Stimulated activated naive CD8-positive, alpha-beta T cell treated with anti-CD3 and anti-CD28 coated beads, Interleukin-15, amount 100 ng/mL, for 72 hours (primary cell): Measurements from ENCODE around the gene IL22RA2.
"Not testable (repeated sequence)": the region's sequence is repeated elsewhere in the genome, so short reads cannot be mapped to it uniquely, and the experiment has no call there.

Experiments
- ATAC-seq: fragments of 150-1000 bp; cut with Tn5 transposase; 2 replicates; pipeline ENCODE4 v1.10.0; 2021; ENCODE audit warnings: mild to moderate bottlenecking, moderate library complexity
- DNase-seq, 2 donors: peaks; one replicate each; pipeline ENCODE4 v3.0.0; 2021 to 2022
- H3K27ac Mint-ChIP-seq, 2 donors: one replicate each; pipeline ENCODE4 v1.8.0; 2022; ENCODE audit warnings: mild to moderate bottlenecking in 2 of 2, mixed read lengths in 2 of 2, moderate library complexity in 2 of 2
- H3K27me3 Mint-ChIP-seq: one replicate; pipeline ENCODE4 v1.8.0; 2022; ENCODE audit warnings: mixed read lengths
- H3K4me1 Mint-ChIP-seq: one replicate; pipeline ENCODE4 v1.8.0; 2022; ENCODE audit warnings: mild to moderate bottlenecking, mixed read lengths
- H3K4me3 Mint-ChIP-seq, 2 donors: one replicate each; pipeline ENCODE4 v1.8.0; 2022; ENCODE audit warnings: mild to moderate bottlenecking in 2 of 2, mixed read lengths in 2 of 2, moderate library complexity in 1 of 2
- H3K9me3 Mint-ChIP-seq, 2 donors: one replicate each; pipeline ENCODE4 v1.8.0; 2022; ENCODE audit warnings: mixed read lengths in 2 of 2

The IL22RA2 gene

DNA sequence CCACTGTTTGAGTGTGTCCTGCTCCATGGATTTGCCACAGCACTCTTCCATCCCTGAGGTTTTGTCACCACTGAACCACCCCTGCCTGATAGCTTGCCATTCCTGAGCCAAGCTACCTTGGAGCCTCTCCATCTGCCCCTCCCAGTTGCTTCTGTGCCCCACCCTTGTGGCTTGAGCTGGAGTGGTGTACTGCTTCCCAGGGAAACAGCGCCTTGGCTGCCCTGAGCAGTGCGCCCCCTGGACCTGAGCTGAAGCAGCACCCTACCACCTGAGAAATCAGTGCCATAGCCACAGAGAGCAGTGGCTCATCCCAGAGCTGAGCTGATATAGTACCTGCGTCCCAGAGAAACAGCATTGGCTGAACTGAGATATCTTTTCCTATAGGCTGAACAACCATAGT, 40.3 kb downstream of the IL22RA2 start:
- H3K27ac Mint-ChIP-seq: no peak overlapping the region
- no peaks in the 10 kb centered on the region for H3K4me1 Mint-ChIP-seq
- DNase-seq (no peak), ATAC-seq (no peak)
- peaks cover 8 to 32% of the 10 kb centered on the region in 2 donors for H3K9me3 Mint-ChIP-seq
- peaks cover 48% of the 10 kb centered on the region for H3K27me3 Mint-ChIP-seq
- no peak overlapping the region for H3K4me3 Mint-ChIP-seq

DNA sequence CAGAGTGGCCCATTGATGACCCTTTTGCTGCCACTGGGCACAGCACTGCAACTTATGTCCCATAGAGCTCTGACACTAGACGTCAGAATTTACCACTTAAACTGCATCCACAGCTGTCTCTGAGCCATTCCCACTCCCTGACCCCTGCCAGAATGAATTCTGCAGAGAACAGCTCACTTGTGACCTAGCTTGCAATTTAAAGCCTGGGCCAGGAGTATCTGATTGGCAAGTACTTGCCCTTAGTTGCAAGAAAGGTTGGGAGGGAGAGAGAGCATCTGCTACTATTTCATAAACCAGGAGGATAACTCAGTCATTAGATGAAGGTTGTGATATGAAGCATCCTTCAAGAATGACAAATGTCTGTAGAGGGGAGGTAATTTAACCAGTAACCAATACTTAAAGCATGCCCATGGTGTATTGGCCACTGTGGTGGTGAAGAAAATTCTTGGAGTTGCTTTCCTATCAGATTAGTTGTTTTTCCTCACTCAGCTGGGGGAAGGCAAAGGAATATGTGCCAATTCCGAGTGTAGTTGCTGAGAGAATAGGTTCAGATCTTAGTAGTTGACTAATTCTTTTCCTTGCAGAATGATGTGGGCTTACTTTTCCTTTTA, 46.5 kb downstream of the IL22RA2 start:
- H3K27ac Mint-ChIP-seq: no peak overlapping the region

DNA sequence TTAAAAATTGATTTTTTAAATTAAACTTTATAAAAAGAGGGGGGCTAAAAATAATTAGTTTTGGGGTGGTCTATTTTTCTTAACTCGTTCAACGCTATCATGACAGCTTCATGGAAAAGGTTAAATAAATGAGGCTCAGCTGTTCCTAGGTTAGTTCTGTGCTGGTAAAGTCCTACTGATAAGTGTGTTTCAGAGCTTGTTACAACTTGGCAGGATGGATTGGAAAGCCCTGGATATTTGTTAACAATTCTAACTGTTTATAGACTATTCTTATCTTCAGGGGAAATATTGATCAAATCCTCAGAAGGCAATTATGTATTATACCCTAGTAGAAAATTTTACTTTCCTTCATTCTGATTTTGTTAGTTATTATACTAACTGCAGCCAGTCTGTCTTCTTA, 50.4 kb downstream of the IL22RA2 start:
- no peak for ATAC-seq
- Mint-ChIP-seq H3K27me3 (peaks cover 2% of the 10 kb centered on the region), H3K4me1 (no peaks in the 10 kb centered on the region)

More for the DNA sequence above, 46.5 kb downstream of the IL22RA2 start:
- no peak overlapping the region for H3K4me3 Mint-ChIP-seq
- peaks cover 0 to 11% of the 10 kb centered on the region in 2 donors for H3K9me3 Mint-ChIP-seq
- peaks cover 27% of the 10 kb centered on the region for H3K27me3 Mint-ChIP-seq
- no peaks in the 10 kb centered on the region for H3K4me1 Mint-ChIP-seq
- ATAC-seq: no peak
- no peak for DNase-seq

DNA sequence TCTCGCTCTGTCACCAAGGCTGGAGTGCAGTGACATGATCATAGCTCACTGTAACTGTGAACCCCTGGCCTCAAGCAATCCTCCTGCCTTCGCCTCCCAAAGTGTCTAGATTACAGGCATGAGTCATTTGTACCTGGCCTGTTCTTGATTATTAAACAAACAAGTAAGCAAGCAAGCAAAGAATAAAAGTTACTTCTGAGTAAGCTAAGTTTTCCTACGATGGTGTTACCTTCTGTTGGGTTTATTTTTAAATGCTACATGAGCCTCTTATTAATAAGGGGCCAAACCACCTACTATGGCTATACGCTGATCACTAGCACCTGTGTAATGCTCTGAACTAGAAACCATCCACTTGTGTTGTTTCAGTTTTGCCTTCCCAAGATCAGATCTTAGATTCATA, 50.8 kb downstream of the IL22RA2 start:
- Mint-ChIP-seq H3K4me3 (no peak overlapping the region), H3K4me1 (no peaks in the 10 kb centered on the region), H3K9me3 (peaks cover 4% of the 10 kb centered on the region in 2 donors), H3K27me3 (no peaks in the 10 kb centered on the region), H3K27ac (no peak overlapping the region)
- ATAC-seq: no peak
- no peak for DNase-seq

More for the DNA sequence above, 50.4 kb downstream of the IL22RA2 start:
- H3K4me3 Mint-ChIP-seq: no peak overlapping the region
- H3K9me3 Mint-ChIP-seq: peaks cover under 1 to 5% of the 10 kb centered on the region in 2 donors
- no peak overlapping the region for H3K27ac Mint-ChIP-seq
- no peak for DNase-seq

DNA sequence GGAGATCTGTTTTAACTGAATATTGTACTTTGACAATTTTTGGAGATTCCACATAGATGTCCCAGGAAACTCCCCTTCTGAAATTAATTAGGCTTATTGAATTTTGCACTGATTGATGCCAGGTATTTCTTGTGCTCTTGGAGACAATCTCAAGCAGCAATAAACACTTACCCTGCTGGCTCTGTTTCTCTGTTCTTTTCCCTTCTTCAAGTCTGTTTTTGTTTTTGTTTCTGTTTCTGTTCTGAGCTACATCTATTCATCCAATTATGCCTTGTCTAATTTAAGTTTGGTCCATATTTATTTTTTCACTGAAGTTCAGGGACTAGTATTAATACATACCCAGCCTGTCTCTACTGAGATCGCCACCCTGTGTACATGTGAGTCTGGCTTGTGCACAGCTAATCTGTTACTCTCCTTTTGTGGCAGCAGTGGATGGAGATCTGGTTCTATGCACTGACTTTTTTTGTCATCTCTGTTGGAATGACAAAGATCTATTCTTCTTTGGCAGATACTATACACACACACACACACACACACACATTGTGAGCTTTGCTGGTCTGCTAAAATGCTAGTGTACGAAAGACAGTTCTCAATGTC, 51.9 kb downstream of the IL22RA2 start:
- no peak for DNase-seq
- Mint-ChIP-seq H3K27me3 (no peaks in the 10 kb centered on the region), H3K4me1 (no peaks in the 10 kb centered on the region), H3K27ac (no peak overlapping the region), H3K9me3 (peaks cover 4 to 10% of the 10 kb centered on the region in 2 donors), H3K4me3 (no peak overlapping the region)
- ATAC-seq: no peak

DNA sequence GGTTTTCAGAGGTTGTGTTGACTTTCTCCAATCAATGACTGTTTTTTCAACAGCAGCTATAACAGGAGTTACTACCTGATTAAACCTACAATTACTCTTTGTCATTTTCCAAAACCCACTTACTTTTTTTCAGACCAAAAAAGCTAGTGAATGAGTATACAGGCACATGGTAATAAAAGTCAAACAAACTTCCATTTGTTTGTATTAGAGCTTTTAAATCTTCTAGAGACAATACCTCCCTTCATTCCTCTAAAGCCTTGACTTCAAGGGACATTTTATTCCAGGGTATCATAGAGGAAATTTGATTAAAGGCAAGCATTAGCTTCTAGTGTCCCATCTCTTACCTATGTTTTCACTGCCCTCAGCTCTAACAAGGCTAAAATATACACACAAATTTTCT, 52.7 kb downstream of the IL22RA2 start:
- H3K4me3 Mint-ChIP-seq: no peak overlapping the region
- ATAC-seq: no peak
- H3K27ac Mint-ChIP-seq: no peak overlapping the region
- peaks cover 4 to 10% of the 10 kb centered on the region in 2 donors for H3K9me3 Mint-ChIP-seq
- no peak for DNase-seq
- no peaks in the 10 kb centered on the region for H3K4me1 Mint-ChIP-seq
- no peaks in the 10 kb centered on the region for H3K27me3 Mint-ChIP-seq

DNA sequence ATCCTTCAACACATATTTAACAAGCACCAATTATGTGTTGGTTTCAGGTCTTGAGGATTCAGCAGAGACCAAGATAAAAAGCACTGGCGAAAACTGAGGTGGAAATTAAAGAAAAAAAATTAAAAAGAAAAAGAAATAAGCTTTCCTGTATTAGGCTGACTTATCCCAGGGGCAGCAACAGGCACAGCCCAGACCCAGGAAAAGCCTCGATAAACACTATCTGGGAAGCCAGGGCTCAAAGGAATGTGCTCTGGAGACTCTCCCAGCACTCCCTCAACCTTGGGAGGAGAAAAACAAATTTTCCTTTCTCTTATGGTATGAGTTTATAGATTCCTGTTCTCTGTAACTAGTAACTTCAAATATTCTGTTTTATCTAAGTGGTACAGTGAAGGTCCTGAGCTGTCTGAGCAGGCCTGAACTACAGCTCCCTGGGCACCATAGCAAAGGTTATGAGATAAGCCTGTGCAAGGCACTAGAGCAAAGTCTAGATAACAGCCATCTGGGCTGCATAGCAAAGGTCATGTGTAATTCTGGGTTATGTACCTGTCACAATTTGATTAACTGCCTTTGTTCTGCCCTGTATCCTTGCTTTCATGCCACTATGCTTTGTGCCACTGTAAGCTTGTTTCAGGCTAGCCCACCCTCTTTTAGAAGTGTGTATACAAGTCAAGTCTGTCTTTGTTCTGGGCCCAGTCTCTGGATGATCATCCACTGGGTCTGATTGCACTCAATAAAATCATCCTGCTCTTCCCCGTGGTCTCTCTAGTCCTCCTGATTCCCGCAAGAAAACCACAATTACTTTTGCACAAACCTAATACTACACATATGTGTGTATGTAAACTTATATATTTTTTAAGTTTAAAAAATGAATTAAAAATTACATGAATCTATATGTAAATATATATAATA, 54.0 kb downstream of the IL22RA2 start:
- no peak overlapping the region for H3K4me3 Mint-ChIP-seq
- ATAC-seq: no peak
- no peaks in the 10 kb centered on the region for H3K27me3 Mint-ChIP-seq
- no peak overlapping the region for H3K27ac Mint-ChIP-seq
- H3K4me1 Mint-ChIP-seq: no peaks in the 10 kb centered on the region
- H3K9me3 Mint-ChIP-seq: peaks cover 4 to 10% of the 10 kb centered on the region in 2 donors
- DNase-seq: no peak

DNA sequence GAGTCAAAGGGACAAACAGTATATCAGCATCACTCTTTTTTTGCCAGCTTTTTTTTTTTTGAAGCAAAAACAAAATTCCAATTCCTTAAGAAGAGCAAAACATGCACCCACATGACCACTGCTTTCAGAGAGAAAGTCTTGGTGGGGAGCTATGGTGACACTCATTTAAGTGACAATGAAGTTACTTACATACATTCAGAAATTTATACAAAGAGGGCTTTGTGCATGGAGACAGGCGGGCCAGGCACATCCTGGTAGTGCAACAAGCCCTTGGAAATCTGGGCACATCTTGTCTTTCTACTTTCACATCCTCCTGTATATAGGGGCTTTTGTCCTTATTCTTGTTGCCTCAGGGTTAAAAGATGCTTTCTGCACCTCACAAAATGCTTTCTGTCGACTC, 55.9 kb downstream of the IL22RA2 start:
- no peaks in the 10 kb centered on the region for H3K4me1 Mint-ChIP-seq
- no peak overlapping the region for H3K4me3 Mint-ChIP-seq
- ATAC-seq: no peak
- no peak for DNase-seq
- H3K27ac Mint-ChIP-seq: no peak overlapping the region
- no peaks in the 10 kb centered on the region for H3K27me3 Mint-ChIP-seq
- H3K9me3 Mint-ChIP-seq: peaks cover 4 to 10% of the 10 kb centered on the region in 2 donors

DNA sequence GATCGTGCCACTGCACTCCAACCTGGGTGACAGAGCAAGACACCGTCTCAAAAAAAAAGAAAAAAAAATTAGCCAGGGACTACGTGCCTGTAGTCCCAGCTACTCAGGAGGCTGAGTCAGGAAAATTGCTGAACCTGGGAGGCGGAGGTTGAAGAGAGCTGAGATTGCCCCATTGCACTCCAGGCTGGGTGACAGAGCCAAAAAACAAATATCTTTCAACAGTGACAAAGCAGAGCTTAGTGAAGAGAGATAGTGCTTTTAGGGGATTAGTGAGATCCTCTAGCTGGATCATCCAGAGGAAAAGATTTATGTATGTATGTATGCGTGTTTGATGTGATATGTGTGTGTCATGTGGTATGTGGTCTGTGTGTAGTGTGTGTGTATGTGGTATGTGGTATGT, 56.6 kb downstream of the IL22RA2 start:
- Mint-ChIP-seq H3K27me3 (no peaks in the 10 kb centered on the region), H3K9me3 (peaks cover 4 to 10% of the 10 kb centered on the region in 2 donors), H3K4me1 (no peaks in the 10 kb centered on the region)

DNA sequence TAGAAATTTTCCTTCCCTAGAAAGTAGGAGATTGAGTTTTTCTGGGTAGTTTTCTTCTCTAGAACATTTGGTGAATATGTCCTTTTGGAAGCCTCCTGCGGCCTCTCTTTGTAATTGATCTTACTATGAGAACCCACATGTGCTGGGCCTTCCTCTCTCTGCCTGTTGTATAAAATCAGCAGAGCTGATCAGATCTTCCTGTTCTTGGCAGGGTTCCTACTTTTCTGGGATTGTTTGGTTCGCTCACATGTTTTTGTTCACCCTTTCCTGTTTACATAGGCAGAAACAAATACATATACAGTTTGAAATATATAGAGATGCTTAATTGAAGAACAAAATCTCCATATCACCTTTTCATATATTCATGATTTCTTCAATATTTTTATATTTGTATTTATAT, 57.8 kb downstream of the IL22RA2 start:
- Mint-ChIP-seq H3K9me3 (peaks cover 4 to 10% of the 10 kb centered on the region in 2 donors), H3K27ac (no peak overlapping the region), H3K27me3 (no peaks in the 10 kb centered on the region), H3K4me3 (no peak overlapping the region), H3K4me1 (no peaks in the 10 kb centered on the region)
- DNase-seq (no peak), ATAC-seq (no peak)

More for the DNA sequence above, 56.6 kb downstream of the IL22RA2 start:
- H3K4me3 Mint-ChIP-seq: no peak overlapping the region
- no peak overlapping the region for H3K27ac Mint-ChIP-seq
- ATAC-seq (no peak), DNase-seq (no peak)

DNA sequence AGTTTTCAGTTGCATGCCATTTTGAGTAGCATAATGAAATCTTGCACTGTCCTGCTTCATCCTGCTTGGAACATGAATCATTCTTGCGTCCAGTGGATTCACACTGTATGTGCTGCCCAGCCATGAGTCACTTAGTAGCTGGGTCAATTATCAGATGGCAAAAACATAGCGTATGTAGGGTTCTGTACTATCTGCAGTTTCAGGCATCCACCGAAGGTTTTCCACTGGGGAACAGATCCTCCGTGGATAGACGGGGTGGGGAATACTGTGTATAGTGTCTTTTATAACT, 61.4 kb downstream of the IL22RA2 start:
- Mint-ChIP-seq H3K9me3 (peaks cover 2 to 9% of the 10 kb centered on the region in 2 donors), H3K4me3 (no peak overlapping the region), H3K4me1 (no peaks in the 10 kb centered on the region), H3K27ac (no peak overlapping the region), H3K27me3 (peaks cover 8% of the 10 kb centered on the region)
- no peak for DNase-seq
- no peak for ATAC-seq

DNA sequence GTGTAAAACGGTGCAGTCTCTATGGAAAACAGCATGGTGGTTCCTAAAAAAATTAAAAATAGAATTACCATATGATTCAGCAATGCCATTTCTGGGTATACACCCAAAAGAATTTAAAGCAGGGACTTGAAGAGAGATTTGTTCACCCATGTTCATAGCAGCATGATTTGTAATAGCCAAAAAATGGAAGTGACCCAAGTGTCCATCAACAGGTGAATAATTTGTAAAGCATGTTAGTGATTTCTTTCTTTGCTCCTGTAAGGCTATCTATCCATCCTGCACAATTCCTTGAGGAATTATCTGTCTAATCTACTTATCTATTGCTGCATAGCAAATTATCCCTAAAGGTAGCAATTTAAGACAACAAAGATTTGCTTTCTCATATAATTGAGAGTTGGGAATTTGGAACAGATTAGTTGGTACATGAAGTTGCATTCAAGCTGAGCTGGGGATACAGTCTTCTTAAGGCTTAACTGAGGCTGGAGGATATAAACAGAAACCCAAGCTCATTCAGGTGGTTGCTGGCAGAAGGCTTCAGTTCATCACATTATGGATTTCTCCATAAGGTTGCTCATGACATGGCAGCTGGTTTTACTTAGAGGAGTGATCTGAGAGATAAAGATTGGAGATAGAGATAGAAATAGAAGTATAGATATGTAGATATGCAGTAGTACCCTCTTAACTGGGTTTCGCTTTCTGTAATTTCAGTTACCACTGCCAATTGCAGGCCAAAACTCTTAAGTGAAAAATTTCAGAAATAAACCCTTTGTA, 62.0 kb downstream of the IL22RA2 start:
- DNase-seq (no peak), ATAC-seq (no peak)
- no peaks in the 10 kb centered on the region for H3K4me1 Mint-ChIP-seq
- H3K9me3 Mint-ChIP-seq: peaks cover 0 to 9% of the 10 kb centered on the region in 2 donors
- H3K4me3 Mint-ChIP-seq: no peak overlapping the region
- H3K27me3 Mint-ChIP-seq: peaks cover 8% of the 10 kb centered on the region
- no peak overlapping the region for H3K27ac Mint-ChIP-seq

DNA sequence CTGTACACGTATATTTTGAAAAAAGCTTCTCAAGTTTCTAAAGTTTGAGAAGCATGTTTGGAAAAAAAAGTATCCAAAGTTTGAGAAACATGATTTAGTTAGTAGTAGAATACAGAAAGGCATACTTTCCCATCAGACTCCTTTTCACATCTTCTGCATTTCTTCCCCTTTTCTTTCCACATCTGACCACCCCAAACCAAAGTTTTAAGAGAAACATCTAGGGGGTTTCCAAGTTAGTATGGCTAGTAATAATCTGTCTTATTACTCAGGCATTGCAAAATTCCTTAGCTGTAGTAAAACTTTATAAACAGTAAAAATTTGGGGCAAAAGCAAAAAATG, 65.7 kb downstream of the IL22RA2 start:
- H3K9me3 Mint-ChIP-seq: peaks cover 0 to 9% of the 10 kb centered on the region in 2 donors
- no peak overlapping the region for H3K4me3 Mint-ChIP-seq
- DNase-seq (no peak), ATAC-seq (no peak)
- H3K27me3 Mint-ChIP-seq: peaks cover 8% of the 10 kb centered on the region
- H3K27ac Mint-ChIP-seq: no peak overlapping the region
- H3K4me1 Mint-ChIP-seq: peaks cover 14% of the 10 kb centered on the region

DNA sequence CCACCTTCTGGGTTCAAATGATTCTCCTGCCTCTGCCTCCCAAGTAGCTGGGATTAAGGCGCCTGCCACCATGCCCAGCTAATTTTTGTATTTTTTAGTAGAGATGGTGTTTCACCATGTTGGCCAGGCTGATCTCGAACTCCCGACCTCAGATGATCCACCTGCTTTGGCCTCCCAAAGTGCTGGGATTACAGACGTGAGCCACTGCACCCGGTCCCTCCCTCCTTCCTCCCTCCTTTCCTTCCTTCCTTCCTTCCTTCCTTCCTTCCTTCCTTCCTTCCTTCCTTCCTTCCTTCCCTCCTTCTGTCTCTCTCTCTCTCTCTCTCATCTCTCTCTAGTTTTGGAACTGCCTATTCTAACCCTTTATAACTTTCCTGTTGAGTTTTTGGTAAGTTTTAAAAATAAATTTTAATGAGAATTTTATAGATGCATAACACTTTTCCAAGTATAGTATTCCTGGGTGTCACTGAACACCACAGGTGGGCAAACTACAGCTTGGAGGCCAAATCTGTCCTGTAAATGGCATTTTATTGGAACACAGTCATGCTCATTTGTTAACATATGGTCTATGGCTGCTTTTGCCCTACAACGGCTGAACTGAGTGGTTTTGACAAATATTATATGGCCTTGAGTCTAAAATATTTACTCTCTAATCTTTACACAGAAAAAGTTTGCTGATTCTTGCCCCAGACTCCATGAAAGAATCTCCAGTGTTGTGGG, 66.2 kb downstream of the IL22RA2 start:
- not testable (repeated sequence) for ATAC-seq, H3K27ac Mint-ChIP-seq, H3K4me3 Mint-ChIP-seq, DNase-seq
- H3K9me3 Mint-ChIP-seq: peaks cover 0 to 13% of the 10 kb centered on the region in 2 donors
- H3K4me1 Mint-ChIP-seq: peaks cover 19% of the 10 kb centered on the region
- H3K27me3 Mint-ChIP-seq: peaks cover 13% of the 10 kb centered on the region

DNA sequence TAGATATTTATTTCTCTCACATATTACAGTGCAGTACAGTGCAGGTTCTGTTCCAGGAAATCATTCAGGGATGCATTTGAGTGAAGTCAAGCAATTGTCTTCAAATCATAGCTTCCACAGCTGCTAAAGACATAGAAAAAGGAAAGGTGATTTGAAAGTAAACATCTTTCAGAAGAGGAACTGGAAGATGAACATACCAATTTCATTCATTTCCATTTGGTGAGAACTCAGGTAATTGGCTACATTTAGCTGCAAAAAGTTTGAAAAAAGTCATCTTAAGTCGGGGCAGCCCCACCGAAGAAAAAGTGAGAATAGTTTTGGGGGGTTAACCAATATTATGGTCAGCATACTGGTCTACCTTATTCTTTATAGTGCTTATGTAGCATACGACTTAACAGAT, 67.3 kb downstream of the IL22RA2 start:
- Mint-ChIP-seq H3K27ac (no peak overlapping the region), H3K4me1 (peaks cover 22% of the 10 kb centered on the region)
- no peak for ATAC-seq

More for the DNA sequence above, 67.3 kb downstream of the IL22RA2 start:
- no peak overlapping the region for H3K4me3 Mint-ChIP-seq
- peaks cover 0 to 15% of the 10 kb centered on the region in 2 donors for H3K9me3 Mint-ChIP-seq
- H3K27me3 Mint-ChIP-seq: peaks cover 16% of the 10 kb centered on the region
- DNase-seq: no peak
